Endothelial cell of umbilical vein (primary cell): ENCODE measurements around the gene PTBP3. TPM values are rescaled to one million over a fixed set of nuclear protein-coding genes. Genes with fewer than 3 reads are reported as not detected.
A peak's percentile ranks its signal among the peaks of the same experiment; 100 is the strongest.

Experiments used
- BruUV-seq: library from RNA; stranded (reverse); fragments of 400-500 nt; replicated peaks from 2 replicates; lab custom pipeline; 2021; lab: Mats Ljungman, UMichigan
- CTCF ChIA-PET: fragments of 300-600, 350-600 bp; sonication (Branson Sonifier 250); formaldehyde crosslinking; loops from one replicate; lab custom pipeline; 2021; ENCODE audit warnings: antibody characterized with exemption, inconsistent platforms; lab: Charles Lee
- POLR2A ChIA-PET: fragments of 300-600, 350-600 bp; sonication (Branson Sonifier 250); formaldehyde crosslinking; loops from one replicate; lab custom pipeline; 2021; ENCODE audit warnings: antibody characterized with exemption, inconsistent platforms; lab: Charles Lee
- DNase-seq: peaks from one replicate; pipeline ENCODE4 v3.0.0-alpha.2; 2011; ENCODE audit warnings: low read depth, low spot score
- FAIRE-seq: peaks from 2 replicates; lab custom pipeline; 2011; peaks lifted over from hg19 to GRCh38; lab: Jason Lieb, UNC
- H2AFZ ChIP-seq: 2 replicates; pipeline ENCODE4 v1.6.0; 2012; ENCODE audit warnings: low read depth, low read length, control low read depth, inconsistent platforms
- H3K27ac ChIP-seq: 2 replicates; pipeline ENCODE4 v1.5.1; 2011; ENCODE audit warnings: low read depth, mild to moderate bottlenecking, control low read depth, low read length, moderate library complexity; ENCODE audit not compliant: insufficient read depth
- H3K27me3 ChIP-seq, 2 experiments: 2 replicates each; pipeline versions ENCODE4 v1.6.0 to v1.6.1; 2011; ENCODE audit warnings: low read length in 2 of 2, mixed read lengths in 1 of 2; ENCODE audit not compliant: control insufficient read depth in 2 of 2, insufficient read depth in 2 of 2
- H3K36me3 ChIP-seq, 2 experiments: 2 replicates in 1 of 2; 3 replicates in 1 of 2; pipeline ENCODE4 v1.5.1; 2011; ENCODE audit warnings: low read length in 2 of 2, mild to moderate bottlenecking in 1 of 2, moderate library complexity in 1 of 2; ENCODE audit not compliant: control insufficient read depth in 2 of 2, insufficient read depth in 2 of 2; ENCODE audit errors: extremely low read depth in 1 of 2
- H3K4me1 ChIP-seq: 3 replicates; pipeline ENCODE4 v1.5.1; 2011; ENCODE audit warnings: mild to moderate bottlenecking, low read length; ENCODE audit not compliant: control insufficient read depth, insufficient read depth; ENCODE audit errors: extremely low read depth
- H3K4me2 ChIP-seq: 2 replicates; pipeline ENCODE4 v1.6.1; 2011; ENCODE audit warnings: low read length, control low read depth, mixed read lengths; ENCODE audit not compliant: insufficient read depth
- H3K4me3 ChIP-seq, 3 experiments: fragments of 200-600 bp in 1 of 3; sonication (generic), shearing (Covaris generic) in 1 of 3; replicated peaks in 1 of 3; 2 replicates each; pipeline ENCODE4 v1.5.1; 2011 to 2016; ENCODE audit warnings: control low read depth in 3 of 3, low read length in 3 of 3, mild to moderate bottlenecking in 2 of 3, inconsistent platforms in 1 of 3, low read depth in 1 of 3, moderate library complexity in 1 of 3; ENCODE audit not compliant: insufficient read depth in 1 of 3
- H3K79me2 ChIP-seq: 2 replicates; pipeline ENCODE4 v1.6.0; 2012; ENCODE audit warnings: low read length, inconsistent platforms; ENCODE audit not compliant: control insufficient read depth, insufficient read depth
- H3K9ac ChIP-seq: replicated peaks from 2 replicates; pipeline ENCODE3; 2011; ENCODE audit warnings: low read length, control low read depth; ENCODE audit not compliant: insufficient read depth; ENCODE audit errors: extremely low read depth
- H3K9me1 ChIP-seq: replicated peaks from 3 replicates; pipeline ENCODE4 v1.6.0; 2011; ENCODE audit warnings: mild to moderate bottlenecking, low read length; ENCODE audit not compliant: control insufficient read depth, insufficient read depth; ENCODE audit errors: extremely low read depth
- H3K9me3 ChIP-seq: replicated peaks from 2 replicates; pipeline ENCODE4 v1.5.1; 2012; ENCODE audit warnings: low read length, inconsistent platforms; ENCODE audit not compliant: control insufficient read depth, insufficient read depth
- H4K20me1 ChIP-seq: replicated peaks from 2 replicates; pipeline ENCODE3; 2011; ENCODE audit warnings: mild to moderate bottlenecking, low read length; ENCODE audit not compliant: control insufficient read depth, insufficient read depth; ENCODE audit errors: extremely low read depth
- CTCF ChIP-seq, 2 donors: IDR thresholded peaks; 1 replicate in 1 of 2; 2 replicates in 1 of 2; pipeline ENCODE4 v1.5.1; 2011; ENCODE audit warnings: low read length in 2 of 2, mild to moderate bottlenecking in 2 of 2, moderate library complexity in 2 of 2, control low read depth in 1 of 2, inconsistent platforms in 1 of 2, low read depth in 1 of 2; ENCODE audit not compliant: insufficient read depth in 1 of 2; ENCODE audit errors: extremely low read depth in 1 of 2
- EZH2 ChIP-seq: IDR thresholded peaks from 2 replicates; pipeline ENCODE4 v1.6.1; 2012; ENCODE audit warnings: borderline replicate concordance, low read depth, mild to moderate bottlenecking, moderate library complexity, low read length, inconsistent platforms; ENCODE audit not compliant: severe bottlenecking
- GATA2 ChIP-seq: IDR thresholded peaks from 2 replicates; pipeline ENCODE4 v1.7.0; 2011; ENCODE audit warnings: low read depth, mild to moderate bottlenecking, moderate library complexity, mixed read lengths, low read length; ENCODE audit not compliant: insufficient read length, insufficient read depth
- MYC ChIP-seq: IDR thresholded peaks from one replicate; pipeline ENCODE4 v1.6.1; 2011; ENCODE audit warnings: mild to moderate bottlenecking, low read depth, low read length
- POLR2A ChIP-seq: IDR thresholded peaks from 2 replicates; pipeline ENCODE4 v1.6.1; 2012; ENCODE audit warnings: low read depth, mild to moderate bottlenecking, control low read depth, low read length
- POLR2AphosphoS5 ChIP-seq: IDR thresholded peaks from 2 replicates; pipeline ENCODE4 v1.6.1; 2012; ENCODE audit warnings: low read depth, mild to moderate bottlenecking, control low read depth, low read length, moderate library complexity; ENCODE audit not compliant: insufficient read depth
- dilution Hi-C: fragments of 300-500 bp; cut with MboI; formaldehyde crosslinking; loops from one replicate; pipeline ENCODE4 v1.15.0; 2019; ENCODE audit warnings: low sequenced_read_pairs; ENCODE audit not compliant: extremely low pct_ligation_motif_present
- intact Hi-C: fragments of 100-400 bp; cut with micrococcal nuclease; formaldehyde crosslinking; loops from one replicate; pipeline ENCODE4 v1.10.0; 2022
- polyA plus RNA-seq, 4 experiments: library from polyadenylated mRNA; depleted of rRNA in 3 of 4; stranded (reverse) in 3 of 4; unstranded in 1 of 4; fragments of >200 nt; gene quantifications; 2 replicates each; pipeline versions ENCODE4 v1.2.1 to v1.2.3, GENCODE V29; 2011 to 2012; ENCODE audit warnings: missing spikeins in 1 of 4
- total RNA-seq: library from RNA; stranded (reverse); gene quantifications from 2 replicates; pipeline ENCODE4 v1.2.3, GENCODE V29; 2021

The PTBP3 gene
- total and polyA plus RNA-seq, 2 donors (not counting 3 experiments of a cell fraction or from before 2014, with no cell fraction given): 42.4 to 75.0 TPM

- CTCF ChIA-PET: interaction anchor here (1.3 to 3.4 kb wide), 3 partner anchors 11 to 230 kb away, joined by 3 to 7 read pairs (median 4); no protein-coding TSS in a partner anchor
- H3K9me3 ChIP-seq: no peaks in the 10 kb centered on the region
- no TSS peak for BruUV-seq
Measured at GRCh38 chr9:112327718-112328450, 5.5 kb downstream of the PTBP3 start.

GRCh38 chr9:112326194-112326593 lies 7.2 kb downstream of the PTBP3 start:
- CTCF ChIA-PET: interaction anchor here (1.0 to 3.4 kb wide), 3 partner anchors 16 to 228 kb away, joined by 3 to 7 read pairs (median 3); no protein-coding TSS in a partner anchor
- no peak for DNase-seq
- H3K27me3 ChIP-seq: no peaks in the 10 kb centered on the region
- BruUV-seq: no TSS peak
- intact Hi-C loops (no loop called here), dilution Hi-C loops (no loop called here)
- H3K9me3 ChIP-seq: no peaks in the 10 kb centered on the region
- FAIRE-seq: no peak
- peaks cover 99% of the 10 kb centered on the region for H3K79me2 ChIP-seq
- H3K4me3 ChIP-seq: no peak overlapping the region
- no peak overlapping the region for H3K27ac ChIP-seq
- H3K4me1 ChIP-seq: peaks cover 14% of the 10 kb centered on the region
- no peaks in the 10 kb centered on the region for H3K9me1 ChIP-seq
- POLR2A ChIA-PET: no interaction called here
- no peak overlapping the region for H3K9ac ChIP-seq
- H3K36me3 ChIP-seq: no peaks in the 10 kb centered on the region
- H3K4me2 ChIP-seq: no peak overlapping the region
- no peak overlapping the region for H2AFZ ChIP-seq
- H4K20me1 ChIP-seq: peaks cover 11% of the 10 kb centered on the region
- TF ChIP-seq GATA2 (no peak), EZH2 (no peak), MYC (no peak), CTCF (IDR thresholded peaks at IDR 0.05; ENCODE audit: extremely low read depth in 1 of 2, insufficient read depth in 1 of 2, low read depth in 1 of 2, low read length in 2 of 2) (no peak), POLR2AphosphoS5 (no peak), POLR2A (no peak)

More at GRCh38 chr9:112327718-112328450, 5.5 kb downstream of the PTBP3 start:
- H3K9me1 ChIP-seq: no peaks in the 10 kb centered on the region
- dilution Hi-C loops (no loop called here), intact Hi-C loops (no loop called here)
- no peak overlapping the region for H2AFZ ChIP-seq
- POLR2A ChIA-PET: no interaction called here
- H3K4me2 ChIP-seq: no peak overlapping the region
- no peak for FAIRE-seq
- peaks cover 11% of the 10 kb centered on the region for H4K20me1 ChIP-seq
- peak; percentile 46 for DNase-seq
- H3K9ac ChIP-seq: no peak overlapping the region
- H3K27ac ChIP-seq: no peak overlapping the region
- H3K4me3 ChIP-seq: no peak overlapping the region
- peaks cover 100% of the 10 kb centered on the region for H3K79me2 ChIP-seq
- no peaks in the 10 kb centered on the region for H3K36me3 ChIP-seq
- TF ChIP-seq GATA2 (peak; percentile 30), POLR2AphosphoS5 (no peak)
- H3K4me1 ChIP-seq: peaks cover 20% of the 10 kb centered on the region
- no peaks in the 10 kb centered on the region for H3K27me3 ChIP-seq
